ENCODE results near the gene CDH3.

Gene CDH3

DNA sequence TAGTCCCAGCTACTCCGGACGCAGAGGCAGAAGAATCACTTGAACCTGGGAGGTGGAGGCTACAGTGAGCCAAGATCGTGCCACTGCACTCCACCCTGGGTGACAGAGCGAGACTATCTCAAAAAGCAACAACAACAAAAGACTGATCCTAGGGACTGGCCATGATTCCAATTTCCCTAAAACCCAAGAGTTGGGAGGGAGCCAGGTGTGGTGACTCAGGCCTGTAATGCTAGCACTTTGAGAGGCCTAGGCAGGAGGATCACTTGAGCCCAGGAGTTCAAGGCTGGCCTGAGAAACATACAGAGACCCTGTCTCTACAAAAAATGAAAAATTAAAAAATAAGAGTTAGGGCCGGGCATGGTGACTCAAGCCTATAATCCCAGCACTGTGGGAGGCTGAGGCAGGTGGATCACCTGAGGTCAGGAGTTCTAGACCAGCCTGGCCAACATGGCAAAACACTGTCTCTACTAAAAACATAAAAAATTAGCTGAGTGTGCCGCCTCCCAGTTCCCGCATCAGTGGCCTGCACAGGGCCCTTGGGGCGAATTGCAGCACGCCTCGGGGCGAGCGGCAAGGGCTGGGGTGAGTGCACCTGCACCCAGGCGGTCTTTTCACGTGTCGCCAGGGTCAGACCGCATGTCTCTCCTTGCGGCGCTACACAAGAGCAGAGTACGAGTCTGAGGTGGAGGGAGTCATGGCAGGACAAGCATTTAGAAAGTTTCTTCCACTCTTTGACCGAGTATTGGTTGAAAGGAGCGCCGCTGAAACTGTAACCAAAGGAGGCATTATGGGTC, 40.8 kb downstream of the CDH3 start:
- Histone ChIP-seq H3K9me3 (ENCODE audit: control insufficient read depth, low read length) (no peaks in the 10 kb centered on the region), H3K4me1 (ENCODE audit: control insufficient read depth, insufficient read depth, low read length) (no peaks in the 10 kb centered on the region), H3K4me3 (ENCODE audit: low read length) (no peak overlapping the region), H3K36me3 (ENCODE audit: control insufficient read depth, insufficient read depth, low read length) (no peaks in the 10 kb centered on the region), H3K27me3 (ENCODE audit: control insufficient read depth, insufficient read depth, low read length) (no peaks in the 10 kb centered on the region), H3K9ac (ENCODE audit: low read length) (no peak overlapping the region)

- H3K9me3 ChIP-seq (ENCODE audit: control insufficient read depth, low read length) = no peaks in the 10 kb centered on the region
- no peak overlapping the region for H3K9ac ChIP-seq (ENCODE audit: low read length)
- no peak overlapping the region for H3K4me3 ChIP-seq (ENCODE audit: low read length)
- H3K4me1 ChIP-seq (ENCODE audit: control insufficient read depth, insufficient read depth, low read length) = no peaks in the 10 kb centered on the region
- no peaks in the 10 kb centered on the region for H3K27me3 ChIP-seq (ENCODE audit: control insufficient read depth, insufficient read depth, low read length)
- H3K36me3 ChIP-seq (ENCODE audit: control insufficient read depth, insufficient read depth, low read length) = no peaks in the 10 kb centered on the region
Measured at GRCh38 chr16:68686905-68687304, 41.8 kb downstream of the CDH3 start.

- no peak overlapping the region for H3K9ac ChIP-seq (ENCODE audit: low read length)
- H3K4me1 ChIP-seq (ENCODE audit: control insufficient read depth, insufficient read depth, low read length) = no peaks in the 10 kb centered on the region
- no peak overlapping the region for H3K4me3 ChIP-seq (ENCODE audit: low read length)
- no peaks in the 10 kb centered on the region for H3K9me3 ChIP-seq (ENCODE audit: control insufficient read depth, low read length)
- no peaks in the 10 kb centered on the region for H3K27me3 ChIP-seq (ENCODE audit: control insufficient read depth, insufficient read depth, low read length)
- H3K36me3 ChIP-seq (ENCODE audit: control insufficient read depth, insufficient read depth, low read length) = no peaks in the 10 kb centered on the region
Measured at GRCh38 chr16:68689921-68690320, 44.8 kb downstream of the CDH3 start.

GRCh38 chr16:68695575-68695974, 50.5 kb downstream of the CDH3 start:
- Histone ChIP-seq H3K4me3 (ENCODE audit: low read length) (no peak overlapping the region), H3K27me3 (ENCODE audit: control insufficient read depth, insufficient read depth, low read length) (no peaks in the 10 kb centered on the region), H3K36me3 (ENCODE audit: control insufficient read depth, insufficient read depth, low read length) (no peaks in the 10 kb centered on the region), H3K9ac (ENCODE audit: low read length) (no peak overlapping the region), H3K9me3 (ENCODE audit: control insufficient read depth, low read length) (no peaks in the 10 kb centered on the region), H3K4me1 (ENCODE audit: control insufficient read depth, insufficient read depth, low read length) (no peaks in the 10 kb centered on the region)

- H3K27me3 ChIP-seq (ENCODE audit: control insufficient read depth, insufficient read depth, low read length) = no peaks in the 10 kb centered on the region
- no peaks in the 10 kb centered on the region for H3K36me3 ChIP-seq (ENCODE audit: control insufficient read depth, insufficient read depth, low read length)
- no peak overlapping the region for H3K9ac ChIP-seq (ENCODE audit: low read length)
- H3K9me3 ChIP-seq (ENCODE audit: control insufficient read depth, low read length) = no peaks in the 10 kb centered on the region
- H3K4me3 ChIP-seq (ENCODE audit: low read length) = no peak overlapping the region
- no peaks in the 10 kb centered on the region for H3K4me1 ChIP-seq (ENCODE audit: control insufficient read depth, insufficient read depth, low read length)
Measured at GRCh38 chr16:68696514-68696913, 51.4 kb downstream of the CDH3 start.

DNA sequence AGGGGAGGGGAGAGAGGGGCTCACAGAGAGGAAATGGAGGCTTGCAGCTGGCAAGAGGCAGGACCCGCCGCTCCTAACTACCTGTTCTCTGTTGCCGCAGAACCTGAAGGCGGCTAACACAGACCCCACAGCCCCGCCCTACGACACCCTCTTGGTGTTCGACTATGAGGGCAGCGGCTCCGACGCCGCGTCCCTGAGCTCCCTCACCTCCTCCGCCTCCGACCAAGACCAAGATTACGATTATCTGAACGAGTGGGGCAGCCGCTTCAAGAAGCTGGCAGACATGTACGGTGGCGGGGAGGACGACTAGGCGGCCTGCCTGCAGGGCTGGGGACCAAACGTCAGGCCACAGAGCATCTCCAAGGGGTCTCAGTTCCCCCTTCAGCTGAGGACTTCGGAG, 53.0 kb downstream of the CDH3 start:
- no peaks in the 10 kb centered on the region for H3K4me1 ChIP-seq (ENCODE audit: control insufficient read depth, insufficient read depth, low read length)
- H3K9me3 ChIP-seq (ENCODE audit: control insufficient read depth, low read length) = no peaks in the 10 kb centered on the region
- no peak overlapping the region for H3K4me3 ChIP-seq (ENCODE audit: low read length)
- H3K27me3 ChIP-seq (ENCODE audit: control insufficient read depth, insufficient read depth, low read length) = no peaks in the 10 kb centered on the region
- no peaks in the 10 kb centered on the region for H3K36me3 ChIP-seq (ENCODE audit: control insufficient read depth, insufficient read depth, low read length)
- no peak overlapping the region for H3K9ac ChIP-seq (ENCODE audit: low read length)

DNA sequence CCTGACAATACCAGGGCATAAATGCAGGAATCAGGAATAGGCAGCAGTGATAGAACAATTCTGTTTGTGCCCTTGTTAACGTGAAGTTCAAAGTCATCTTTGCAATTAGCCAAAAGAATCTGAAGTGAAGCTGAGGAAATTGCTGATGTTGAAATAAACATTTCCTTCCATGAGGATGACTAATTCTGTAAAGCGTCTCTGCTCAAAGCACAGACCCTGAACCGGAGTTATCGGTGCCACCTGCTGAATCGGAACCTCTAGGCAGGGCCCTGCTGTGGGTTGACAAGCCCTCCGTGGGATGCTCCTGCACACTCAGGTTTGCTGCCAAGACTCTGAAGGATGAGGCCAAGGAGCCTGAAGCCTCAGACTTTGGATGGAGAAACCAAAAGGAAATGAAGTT, 55.0 kb downstream of the CDH3 start:
- H3K27me3 ChIP-seq (ENCODE audit: control insufficient read depth, insufficient read depth, low read length) = no peaks in the 10 kb centered on the region
- H3K9ac ChIP-seq (ENCODE audit: low read length) = no peak overlapping the region
- H3K4me1 ChIP-seq (ENCODE audit: control insufficient read depth, insufficient read depth, low read length) = peaks cover 5% of the 10 kb centered on the region
- no peaks in the 10 kb centered on the region for H3K36me3 ChIP-seq (ENCODE audit: control insufficient read depth, insufficient read depth, low read length)
- H3K9me3 ChIP-seq (ENCODE audit: control insufficient read depth, low read length) = no peaks in the 10 kb centered on the region
- H3K4me3 ChIP-seq (ENCODE audit: low read length) = no peak overlapping the region

- Histone ChIP-seq H3K4me3 (ENCODE audit: low read length) (no peak overlapping the region), H3K36me3 (ENCODE audit: control insufficient read depth, insufficient read depth, low read length) (no peaks in the 10 kb centered on the region), H3K9me3 (ENCODE audit: control insufficient read depth, low read length) (no peaks in the 10 kb centered on the region), H3K27me3 (ENCODE audit: control insufficient read depth, insufficient read depth, low read length) (no peaks in the 10 kb centered on the region), H3K9ac (ENCODE audit: low read length) (no peak overlapping the region), H3K4me1 (ENCODE audit: control insufficient read depth, insufficient read depth, low read length) (peaks cover 5% of the 10 kb centered on the region)
Measured at GRCh38 chr16:68700831-68701230, 55.7 kb downstream of the CDH3 start.

- no peaks in the 10 kb centered on the region for H3K36me3 ChIP-seq (ENCODE audit: control insufficient read depth, insufficient read depth, low read length)
- no peaks in the 10 kb centered on the region for H3K27me3 ChIP-seq (ENCODE audit: control insufficient read depth, insufficient read depth, low read length)
- H3K4me1 ChIP-seq (ENCODE audit: control insufficient read depth, insufficient read depth, low read length) = peaks cover 22% of the 10 kb centered on the region
- no peaks in the 10 kb centered on the region for H3K9me3 ChIP-seq (ENCODE audit: control insufficient read depth, low read length)
- H3K4me3 ChIP-seq (ENCODE audit: low read length) = no peak overlapping the region
- H3K9ac ChIP-seq (ENCODE audit: low read length) = no peak overlapping the region
Measured at GRCh38 chr16:68704232-68704867, 59.2 kb downstream of the CDH3 start.

- Histone ChIP-seq H3K27me3 (ENCODE audit: control insufficient read depth, insufficient read depth, low read length) (peaks cover 5% of the 10 kb centered on the region), H3K9me3 (ENCODE audit: control insufficient read depth, low read length) (no peaks in the 10 kb centered on the region), H3K9ac (ENCODE audit: low read length) (no peak overlapping the region), H3K4me1 (ENCODE audit: control insufficient read depth, insufficient read depth, low read length) (peaks cover 22% of the 10 kb centered on the region), H3K36me3 (ENCODE audit: control insufficient read depth, insufficient read depth, low read length) (no peaks in the 10 kb centered on the region), H3K4me3 (ENCODE audit: low read length) (no peak overlapping the region)
Measured at GRCh38 chr16:68707340-68708152, 62.4 kb downstream of the CDH3 start.

- H3K27me3 ChIP-seq (ENCODE audit: control insufficient read depth, insufficient read depth, low read length) = peaks cover 5% of the 10 kb centered on the region
Measured at GRCh38 chr16:68710211-68710610, 65.1 kb downstream of the CDH3 start.

More at GRCh38 chr16:68710211-68710610, 65.1 kb downstream of the CDH3 start:
- H3K9ac ChIP-seq (ENCODE audit: low read length) = no peak overlapping the region
- H3K9me3 ChIP-seq (ENCODE audit: control insufficient read depth, low read length) = no peaks in the 10 kb centered on the region
- peaks cover 18% of the 10 kb centered on the region for H3K4me1 ChIP-seq (ENCODE audit: control insufficient read depth, insufficient read depth, low read length)
- H3K36me3 ChIP-seq (ENCODE audit: control insufficient read depth, insufficient read depth, low read length) = no peaks in the 10 kb centered on the region
- no peak overlapping the region for H3K4me3 ChIP-seq (ENCODE audit: low read length)

Data from mucosa of stomach (tissue), 1 donor.